Endothelial cell of hepatic sinusoid (primary cell): ENCODE results near the gene ZNF101.

ENCODE experiments used
- in situ Hi-C: cut with HindIII; loops from 2 replicates; pipeline ENCODE4 v1.10.0; 2017; ENCODE audit warnings: low sequenced_read_pairs

Gene ZNF101

DNA sequence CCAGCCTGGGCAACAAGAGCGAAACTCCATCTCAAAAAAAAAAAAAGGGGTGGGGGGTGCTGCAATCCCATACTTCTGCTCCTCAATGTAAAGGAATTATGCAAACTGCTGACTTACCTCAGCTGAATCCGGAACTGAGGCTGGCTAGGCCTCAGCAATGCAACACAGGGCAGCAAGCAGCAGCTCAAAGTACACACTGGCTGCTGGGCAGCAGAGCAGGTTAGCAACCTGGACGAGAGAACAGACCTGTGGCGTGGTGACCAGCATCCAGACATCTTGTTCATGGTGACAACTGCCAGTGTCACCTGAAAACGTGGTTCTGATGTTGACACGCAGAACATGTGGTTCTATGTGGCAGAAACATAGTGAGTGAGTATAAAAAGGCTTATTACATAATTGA is 36.2 kb downstream of the ZNF101 start:
- in situ Hi-C loops: no loop called here

GRCh38 chr19:19710506-19710905 is 41.9 kb downstream of the ZNF101 start:
- in situ Hi-C loops: no loop called here

DNA sequence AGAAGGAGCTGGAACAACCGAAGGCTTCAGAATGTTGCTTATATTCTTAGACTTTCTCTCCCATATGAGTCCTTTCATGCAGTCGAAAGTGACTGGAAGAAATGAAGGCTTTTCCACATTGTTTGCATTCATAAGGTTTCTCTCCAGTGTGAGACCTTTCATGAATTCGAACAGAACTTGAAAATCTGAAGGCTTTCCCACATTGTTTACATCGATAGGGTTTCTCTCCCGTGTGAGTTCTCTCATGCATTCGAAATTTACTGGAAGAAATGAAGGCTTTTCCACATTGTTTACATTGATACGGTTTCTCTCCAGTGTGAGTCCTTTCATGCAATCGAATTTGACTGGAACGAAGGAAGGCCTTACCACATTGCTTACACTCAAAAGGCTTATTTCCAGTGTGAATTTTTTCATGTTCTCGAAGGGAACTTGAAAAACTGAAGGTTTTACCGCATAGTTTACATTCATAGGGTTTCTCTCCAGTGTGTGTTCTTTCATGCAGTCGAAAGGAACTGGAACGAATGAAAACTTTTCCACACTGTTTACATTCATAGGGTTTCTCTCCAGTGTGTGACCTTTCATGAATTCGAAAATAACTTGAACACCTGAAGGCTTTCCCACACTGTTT is 42.8 kb downstream of the ZNF101 start:
- in situ Hi-C loops: no loop called here

DNA sequence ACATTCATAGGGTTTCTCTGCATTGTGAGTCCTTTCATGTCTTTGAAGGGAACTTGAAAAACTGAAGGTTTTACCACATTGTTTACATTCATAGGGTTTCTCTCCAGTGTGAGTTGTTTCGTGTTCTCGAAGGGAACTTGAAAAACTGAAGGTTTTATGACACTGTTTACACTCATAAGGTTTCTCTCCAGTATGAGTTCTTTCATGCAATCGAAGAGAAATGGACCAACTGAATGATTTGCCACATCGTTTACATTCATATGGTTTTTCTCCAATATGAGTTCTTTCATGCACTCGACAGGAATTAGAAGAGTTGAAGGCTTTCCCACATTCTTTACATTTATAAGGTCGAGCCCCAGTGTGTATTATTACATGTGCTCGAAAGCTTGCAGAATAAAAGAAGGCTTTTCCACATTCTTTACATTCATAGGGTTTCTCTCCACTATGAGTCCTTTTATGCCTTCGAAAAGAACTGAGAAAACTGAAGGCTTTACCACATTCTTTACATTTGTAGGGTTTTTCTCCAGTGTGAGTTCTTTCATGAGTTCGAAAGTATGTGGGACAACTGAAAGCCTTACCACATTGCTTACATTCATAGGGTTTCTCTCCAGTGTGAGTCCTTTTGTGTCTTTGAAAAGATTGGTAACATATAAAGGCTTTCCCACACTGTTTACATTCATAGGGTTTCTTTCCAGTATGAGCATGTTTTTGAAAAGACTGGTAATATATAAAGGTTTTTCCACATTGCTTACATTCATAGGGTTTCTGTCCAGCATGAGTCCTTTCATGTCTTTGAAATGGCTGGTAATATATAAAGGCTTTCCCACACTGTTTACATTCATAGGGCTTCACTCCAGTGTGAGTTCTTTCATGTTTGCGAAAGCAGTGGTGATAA is 43.5 kb downstream of the ZNF101 start:
- in situ Hi-C loops: no loop called here

DNA sequence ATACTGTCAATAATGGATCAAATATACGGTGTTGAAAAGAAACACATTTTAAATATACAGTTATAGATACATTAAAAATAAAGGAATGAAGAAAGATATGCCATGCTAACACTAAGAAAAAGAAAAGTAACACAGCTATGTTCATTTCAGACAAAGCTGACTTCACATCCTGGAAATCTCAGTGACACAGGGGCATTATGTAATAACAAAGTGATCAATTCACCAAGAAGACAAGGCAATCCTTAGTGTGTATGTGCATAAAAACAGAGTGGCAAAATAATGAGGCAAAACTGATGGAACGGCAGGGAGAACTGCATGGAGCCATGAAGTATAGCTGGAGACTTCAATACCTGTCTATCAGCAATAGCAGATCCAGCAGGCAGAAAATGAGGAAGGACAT is 51.2 kb downstream of the ZNF101 start:
- in situ Hi-C loops: no loop called here

DNA sequence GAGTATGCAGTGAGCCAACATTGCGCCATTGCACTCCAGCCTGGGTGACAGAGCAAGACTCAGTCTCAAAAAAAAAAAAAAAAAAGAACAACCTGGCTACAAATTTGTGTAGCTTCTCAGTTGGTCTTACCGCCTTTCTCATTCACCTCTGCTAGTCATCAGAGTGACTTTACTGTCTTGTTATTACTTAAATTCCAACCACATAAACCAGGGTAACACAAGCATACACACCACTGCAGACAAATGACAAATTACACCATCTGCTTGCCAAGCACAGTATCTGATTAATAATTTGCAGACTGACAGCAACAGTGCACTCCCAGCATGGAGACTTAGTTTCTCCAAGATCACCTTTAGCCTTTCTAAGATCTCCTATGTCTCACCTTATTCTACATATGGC is 53.3 kb downstream of the ZNF101 start:
- in situ Hi-C loops: no loop called here

DNA sequence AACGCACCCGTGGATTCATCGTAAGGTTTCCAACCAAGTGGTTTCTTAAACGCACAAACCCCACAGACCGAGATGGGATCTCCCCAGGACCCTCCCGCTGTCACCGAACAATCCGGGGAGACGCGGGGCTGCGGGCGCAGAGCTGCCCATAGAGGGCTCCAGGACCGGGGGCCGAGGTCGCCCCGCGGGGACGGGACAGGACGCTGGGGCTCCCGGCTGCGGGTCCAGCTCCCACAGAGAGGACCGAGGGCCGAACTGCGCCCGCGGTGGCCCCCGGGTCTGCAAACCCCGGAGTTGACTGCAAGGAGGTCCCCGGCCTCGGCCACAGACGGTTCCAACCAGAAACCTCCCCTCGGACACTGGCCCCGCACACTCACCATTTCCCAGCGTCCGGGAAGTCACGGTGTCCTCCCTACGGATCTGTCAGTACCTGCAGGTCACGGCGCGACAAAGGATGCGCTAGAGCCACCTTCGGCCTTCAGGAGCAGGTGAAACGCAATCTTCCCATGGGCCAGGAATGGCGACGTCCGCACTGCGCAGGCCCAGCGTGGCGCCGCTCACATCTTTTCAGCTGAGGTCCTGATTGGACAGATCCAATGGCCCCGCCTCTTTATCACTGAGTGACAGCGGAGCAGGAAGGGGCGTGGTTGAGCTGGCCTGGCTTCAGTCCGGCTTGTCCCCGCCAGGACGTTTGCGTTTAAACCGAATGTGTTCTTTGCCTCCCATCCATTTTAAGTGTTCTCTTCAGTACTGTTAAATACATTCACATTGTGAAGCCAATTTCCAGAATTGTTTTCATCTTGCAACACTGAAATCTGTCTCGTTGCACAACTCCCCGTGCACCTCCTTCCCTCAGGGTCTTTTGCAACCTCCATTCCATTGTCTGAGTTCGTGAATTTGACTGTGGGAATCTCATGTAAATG is 64.2 kb downstream of the ZNF101 start, which contains the start of gene ZNF14:
ZNF14 (minus strand) TSS at position 534 of the 923 bp plus-strand sequence; CDS start at position 380, 154 bp downstream.
- in situ Hi-C loops: no loop called here
